HEK293T (cell line): ENCODE data around the gene ZFPM1.

Experiments used
- ARNT ChIP-seq: fragments of 450-650 bp; IDR thresholded peaks from 2 replicates; pipeline ENCODE4 v1.6.1; 2017; ENCODE audit warnings: mild to moderate bottlenecking
- BHLHE40 ChIP-seq: fragments of 450-650 bp; IDR thresholded peaks from 2 replicates; pipeline ENCODE4 v1.6.1; 2016; ENCODE audit warnings: mild to moderate bottlenecking, moderate library complexity, borderline replicate concordance
- CTBP1 ChIP-seq: fragments of 450-650 bp; IDR thresholded peaks from 2 replicates; pipeline ENCODE4 v1.6.1; 2016; ENCODE audit warnings: borderline replicate concordance
- ELF4 ChIP-seq: fragments of 450-650 bp; IDR thresholded peaks from 2 replicates; pipeline ENCODE4 v1.6.1; 2017; ENCODE audit warnings: antibody characterized with exemption
- FOXA1 ChIP-seq: fragments of 450-650 bp; IDR thresholded peaks from 2 replicates; pipeline ENCODE4 v1.6.1; 2016; ENCODE audit warnings: mild to moderate bottlenecking
- FOXM1 ChIP-seq: fragments of 450-650 bp; IDR thresholded peaks from 2 replicates; pipeline ENCODE4 v1.6.1; 2017; ENCODE audit warnings: mild to moderate bottlenecking, borderline replicate concordance
- HDGF ChIP-seq: fragments of 450-650 bp; IDR thresholded peaks from 2 replicates; pipeline ENCODE4 v1.6.1; 2017; ENCODE audit warnings: antibody characterized with exemption, borderline replicate concordance
- L3MBTL2 ChIP-seq: fragments of 450-650 bp; conservative IDR thresholded peaks from 2 replicates; pipeline ENCODE4 v1.6.1; 2016; ENCODE audit warnings: mild to moderate bottlenecking
- LEF1 ChIP-seq: fragments of 450-650 bp; IDR thresholded peaks from 2 replicates; pipeline ENCODE4 v1.6.1; 2017; ENCODE audit warnings: mild to moderate bottlenecking, borderline replicate concordance
- NFRKB ChIP-seq: fragments of 450-650 bp; IDR thresholded peaks from 2 replicates; pipeline ENCODE4 v1.6.1; 2016; ENCODE audit warnings: mild to moderate bottlenecking, moderate library complexity
- SUZ12 ChIP-seq: fragments of 450-650 bp; IDR thresholded peaks from 2 replicates; pipeline ENCODE4 v1.6.1; 2016; ENCODE audit warnings: mild to moderate bottlenecking
- TARDBP ChIP-seq: fragments of 450-650 bp; IDR thresholded peaks from 2 replicates; pipeline ENCODE4 v1.6.1; 2016
- ZNF384 ChIP-seq: fragments of 450-650 bp; IDR thresholded peaks from 2 replicates; pipeline ENCODE4 v1.6.1; 2016

GRCh38 chr16:88585269-88585668, 132.2 kb downstream of the ZFPM1 start:
- TF ChIP-seq TARDBP: no peak
- TF ChIP-seq ZNF384: no peak
- no peak for TF ChIP-seq CTBP1
- TF ChIP-seq NFRKB: no peak
- TF ChIP-seq L3MBTL2: no peak
- no peak for TF ChIP-seq BHLHE40
- TF ChIP-seq ARNT: no peak
- no peak for TF ChIP-seq FOXM1
- no peak for TF ChIP-seq HDGF
- no peak for TF ChIP-seq ELF4
- TF ChIP-seq FOXA1: no peak
- TF ChIP-seq LEF1: no peak
- TF ChIP-seq SUZ12: no peak
